GM10248 (cell line): Measurements from ENCODE around the gene KIF3C.
"Not testable (repeated sequence)": the region's sequence is repeated elsewhere in the genome, so short reads cannot be mapped to it uniquely, and the experiment has no call there.

Source experiments
- CTCF ChIA-PET: fragments of 300-600 bp; sonication (Branson Sonifier 250); formaldehyde crosslinking; extraction: SDS; loops from one replicate; lab custom pipeline; 2021; ENCODE audit warnings: antibody characterized with exemption; lab: Yijun Ruan, JAX
- POLR2A ChIA-PET: fragments of 350-650 bp; sonication (Branson Sonifier 250); formaldehyde crosslinking; extraction: SDS; loops from one replicate; lab custom pipeline; 2020; ENCODE audit warnings: antibody characterized with exemption; lab: Yijun Ruan, JAX
- DNase-seq: peaks from one replicate; pipeline ENCODE4 v3.0.0; 2012; ENCODE audit errors: extremely low spot score
- CTCF ChIP-seq: IDR thresholded peaks from 2 replicates; pipeline ENCODE4 v1.5.1; 2012; ENCODE audit warnings: mild to moderate bottlenecking, low read depth; ENCODE audit errors: extremely low read depth, missing control alignments, control extremely low read depth

KIF3C gene

GRCh38 chr2:25926984-25927756, 55.1 kb downstream of the KIF3C start:
- no peak for TF ChIP-seq CTCF
- ChIA-PET CTCF (interaction anchor here (1.0 kb wide), 1 partner anchor 35 kb away, joined by 3 read pairs; no protein-coding TSS in a partner anchor), POLR2A (no interaction called here)
- DNase-seq: no peak

DNA sequence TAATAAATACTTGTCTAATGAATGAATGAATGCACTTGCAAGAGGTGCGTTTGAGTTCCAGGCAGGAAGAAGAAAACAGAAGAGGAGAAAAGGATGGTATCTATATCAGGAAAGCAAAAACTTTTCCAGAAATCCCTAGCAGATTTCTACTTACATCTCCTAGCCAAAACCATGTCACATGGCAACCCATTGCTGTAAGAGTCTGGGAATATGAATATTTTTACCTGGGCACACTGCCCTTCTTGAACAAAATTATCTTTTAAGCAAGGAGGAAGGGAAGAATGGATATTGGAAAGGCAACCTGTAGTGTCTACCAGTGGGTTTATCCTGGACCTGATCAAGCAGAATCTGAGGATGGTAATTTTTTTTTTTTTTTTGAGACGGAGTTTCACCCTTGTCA, 59.8 kb downstream of the KIF3C start:
- CTCF ChIA-PET: no interaction called here
- POLR2A ChIA-PET: no interaction called here
- no peak for DNase-seq
- TF ChIP-seq CTCF: no peak

DNA sequence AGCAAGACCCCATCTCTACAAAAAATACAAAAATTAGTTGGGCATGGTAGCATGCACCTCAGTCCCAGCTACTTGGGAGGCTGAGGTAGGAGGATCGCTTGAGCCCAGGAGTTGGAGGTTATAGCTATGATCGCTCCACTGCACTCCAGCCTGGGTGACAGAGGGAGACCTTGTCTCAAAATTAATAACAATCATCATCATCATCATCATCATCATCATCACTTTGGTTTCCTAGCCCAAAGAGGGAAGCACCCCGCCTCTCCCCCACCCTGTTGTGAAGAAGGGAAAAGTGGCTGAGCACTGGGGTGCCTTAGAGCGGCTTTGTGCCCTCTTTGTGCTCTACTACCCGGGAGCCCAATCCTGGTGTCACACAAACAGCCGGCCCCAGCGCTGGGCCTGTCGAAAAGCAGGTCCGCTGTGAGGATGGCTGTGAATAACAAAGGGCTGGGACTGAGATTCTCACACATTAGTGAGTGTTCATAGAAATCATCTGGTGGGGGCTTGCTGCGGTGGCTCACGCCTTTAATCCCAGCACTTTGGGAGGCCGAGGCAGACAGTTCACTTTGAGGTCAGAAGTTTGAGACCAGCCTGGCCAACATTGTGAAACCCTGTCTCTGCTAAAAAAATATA, 61.4 kb downstream of the KIF3C start:
- TF ChIP-seq CTCF: no peak
- DNase-seq: no peak
- CTCF ChIA-PET: interaction anchor here (1.5 kb wide), 1 partner anchor 30 kb away, joined by 6 read pairs; no protein-coding TSS in a partner anchor
- POLR2A ChIA-PET: no interaction called here

DNA sequence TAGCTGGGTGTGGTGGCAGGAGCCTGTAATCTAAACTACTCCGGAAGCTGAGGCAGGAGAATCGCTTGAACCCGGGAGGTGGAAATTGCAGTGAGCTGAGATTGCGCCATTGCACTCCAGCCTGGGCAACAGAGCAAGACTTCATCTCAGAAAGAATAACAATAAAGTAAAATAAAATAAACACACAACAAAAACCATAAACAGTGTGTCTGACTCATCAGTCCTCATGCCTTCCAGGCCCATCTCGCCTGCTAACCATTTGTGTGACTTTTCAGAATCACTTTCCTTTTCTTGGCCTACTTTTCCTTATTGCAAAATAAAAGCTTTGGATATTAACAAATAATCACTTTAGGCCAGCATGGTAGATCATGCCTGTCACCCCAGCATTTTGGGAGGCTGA, 62.0 kb downstream of the KIF3C start:
- ChIA-PET CTCF (interaction anchor here (1.5 kb wide), 1 partner anchor 31 kb away, joined by 6 read pairs; no protein-coding TSS in a partner anchor), POLR2A (no interaction called here)
- no peak for TF ChIP-seq CTCF
- no peak for DNase-seq

DNA sequence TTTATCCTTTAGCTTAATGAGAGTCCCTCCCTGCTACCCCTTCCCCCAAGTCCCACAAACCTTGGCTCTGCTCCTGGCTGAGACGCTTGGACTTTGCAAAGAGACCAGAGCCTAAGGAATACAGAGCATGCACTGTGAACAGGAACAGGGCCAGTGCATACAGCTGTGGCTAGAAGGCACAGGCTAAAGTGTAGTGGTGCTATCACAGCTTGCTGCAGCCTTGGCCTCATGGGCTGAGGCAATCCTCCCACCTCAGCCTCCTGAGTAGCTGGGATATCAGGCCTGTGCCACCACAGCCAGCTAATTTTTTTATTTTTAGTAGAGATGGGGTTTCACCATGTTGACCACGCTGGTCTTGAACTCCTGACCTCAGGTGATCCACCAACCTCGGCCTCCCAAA, 64.5 kb downstream of the KIF3C start:
- DNase-seq: no peak
- TF ChIP-seq CTCF: no peak
- CTCF ChIA-PET: no interaction called here
- POLR2A ChIA-PET: no interaction called here

- DNase-seq, POLR2A ChIA-PET, CTCF ChIA-PET: not testable (repeated sequence)
Measured at GRCh38 chr2:25917411-25917810, 64.9 kb downstream of the KIF3C start.

DNA sequence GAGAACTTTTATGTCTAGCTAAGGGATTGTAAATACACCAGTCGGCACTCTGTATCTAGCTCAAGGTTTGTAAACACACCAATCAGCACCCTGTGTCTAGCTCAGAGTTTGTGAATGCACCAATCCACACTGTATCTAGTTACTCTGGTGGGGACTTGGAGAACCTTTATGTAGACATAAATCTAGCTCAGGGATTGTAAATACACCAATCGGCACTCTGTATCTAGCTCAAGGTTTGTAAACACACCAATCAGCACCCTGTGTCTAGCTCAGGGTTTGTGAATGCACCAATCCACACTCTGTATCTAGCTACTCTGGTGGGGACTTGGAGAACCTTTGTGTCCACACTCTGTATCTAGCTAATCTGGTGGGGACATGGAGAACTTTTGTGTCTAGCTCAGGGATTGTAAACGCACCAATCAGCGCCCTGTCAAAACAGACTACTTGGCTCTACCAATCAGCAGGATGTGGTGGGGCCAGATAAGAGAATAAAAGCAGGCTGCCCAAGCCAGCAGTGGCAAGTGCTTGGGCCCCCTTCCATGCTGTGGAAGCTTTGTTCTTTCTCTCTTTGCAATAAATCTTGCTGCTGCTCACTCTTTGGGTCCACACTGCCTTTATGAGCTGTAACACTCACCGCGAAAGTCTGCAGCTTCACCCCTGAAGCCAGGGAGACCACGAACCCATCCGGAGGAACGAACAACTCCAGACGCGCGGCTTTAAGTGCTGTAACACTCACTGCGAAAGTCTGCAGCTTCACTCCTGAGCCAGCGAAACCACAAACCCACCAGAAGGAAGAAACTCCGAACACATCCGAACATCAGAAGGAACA, 66.1 kb downstream of the KIF3C start:
- DNase-seq, POLR2A ChIA-PET: not testable (repeated sequence)
- CTCF ChIA-PET: interaction anchor here (1.5 kb wide), 1 partner anchor 9 kb away, joined by 4 read pairs; no protein-coding TSS in a partner anchor

GRCh38 chr2:25915411-25915810, 66.9 kb downstream of the KIF3C start:
- POLR2A ChIA-PET, DNase-seq: not testable (repeated sequence)
- CTCF ChIA-PET: interaction anchor here (1.5 kb wide), 1 partner anchor 10 kb away, joined by 4 read pairs; no protein-coding TSS in a partner anchor

DNA sequence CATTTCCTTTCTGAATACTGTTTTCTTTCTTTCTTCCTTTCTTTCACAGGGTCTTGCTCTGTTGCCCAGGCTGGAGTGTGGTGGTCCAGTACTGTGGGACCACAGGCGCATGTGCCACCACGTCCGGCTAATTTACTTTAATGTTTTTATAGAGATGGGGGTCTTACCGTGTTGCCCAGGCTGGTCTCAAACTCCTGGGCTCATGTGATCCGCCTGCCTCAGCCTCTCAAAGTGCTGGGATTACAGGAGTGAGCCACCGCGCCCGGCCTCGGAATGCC, 68.7 kb downstream of the KIF3C start:
- ChIA-PET CTCF (interaction anchor here (1.2 kb wide), 1 partner anchor 37 kb away, joined by 3 read pairs; no protein-coding TSS in a partner anchor), POLR2A (interaction anchor here (0.6 kb wide), 1 partner anchor 22 kb away, joined by 3 read pairs; no protein-coding TSS in a partner anchor)
- not testable (repeated sequence) for DNase-seq
